GM12878 (cell line): ENCODE data around the gene AMPD3. TPM values are rescaled to one million over a fixed set of nuclear protein-coding genes. Genes with fewer than 3 reads are reported as not detected.
A peak's percentile ranks its signal among the peaks of the same experiment; 100 is the strongest.

Source experiments
- CREM ChIP-seq: IDR thresholded peaks from 2 replicates; pipeline ENCODE4 v1.6.1; 2014; ENCODE audit warnings: antibody characterized with exemption, low read depth
- FOS ChIP-seq: IDR thresholded peaks from 3 replicates; pipeline ENCODE4 v1.6.1; 2011; ENCODE audit warnings: borderline replicate concordance; ENCODE audit not compliant: insufficient read length; ENCODE audit errors: extremely low read depth
- GABPA ChIP-seq: IDR thresholded peaks from 2 replicates; pipeline ENCODE4 v1.6.1; 2014; ENCODE audit warnings: antibody characterized with exemption, low read depth, mild to moderate bottlenecking, inconsistent platforms
- MAX ChIP-seq: IDR thresholded peaks from 2 replicates; pipeline ENCODE4 v1.6.1; 2012; ENCODE audit warnings: low read depth, low read length, improper control_type of control experiment
- MLLT1 ChIP-seq: fragments of 450-650 bp; IDR thresholded peaks from 2 replicates; pipeline ENCODE4 v1.6.1; 2016; ENCODE audit warnings: mild to moderate bottlenecking
- POLR2A ChIP-seq: IDR thresholded peaks from 2 replicates; pipeline ENCODE4 v1.6.1; 2011; ENCODE audit warnings: low read depth, mild to moderate bottlenecking, low read length
- SPI1 ChIP-seq: IDR thresholded peaks from 2 replicates; pipeline ENCODE4 v1.6.1; 2011; ENCODE audit warnings: low read depth, mild to moderate bottlenecking, low read length, moderate library complexity, borderline replicate concordance; ENCODE audit not compliant: insufficient read depth
- SRF ChIP-seq, 2 experiments: IDR thresholded peaks; 2 replicates each; pipeline ENCODE4 v1.6.1; 2011; ENCODE audit warnings: low read depth in 2 of 2, low read length in 2 of 2, mild to moderate bottlenecking in 1 of 2, moderate library complexity in 1 of 2
- SUPT20H ChIP-seq: IDR thresholded peaks from 2 replicates; pipeline ENCODE4 v1.6.1; 2011; ENCODE audit warnings: low read depth, mild to moderate bottlenecking, low read length, moderate library complexity, borderline replicate concordance; ENCODE audit not compliant: control insufficient read depth
- TCF3 ChIP-seq: IDR thresholded peaks from 2 replicates; pipeline ENCODE4 v1.6.1; 2012; ENCODE audit warnings: low read depth, mild to moderate bottlenecking, low read length, borderline replicate concordance; ENCODE audit not compliant: insufficient read depth
- WRNIP1 ChIP-seq: IDR thresholded peaks from 2 replicates; pipeline ENCODE4 v1.6.1; 2011; ENCODE audit warnings: low read depth, low read length, improper control_type of control experiment, borderline replicate concordance
- polyA plus RNA-seq, 11 experiments: library from polyadenylated mRNA; depleted of rRNA in 4 of 11; unstranded in 6 of 11; stranded (reverse) in 5 of 11; fragments of >200 nt; fragmentation: Nextera tagmentation in 4 of 11; fragmentation: Illumina TruSeq in 1 of 11; extraction: Ambion mirVana in 4 of 11; extraction: Trizol in 1 of 11; gene quantifications; 1 replicate in 1 of 11; 2 replicates in 10 of 11; pipeline versions ENCODE4 v1.2.1 to v1.2.3, GENCODE V29; 2011 to 2016; ENCODE audit warnings: inconsistent platforms in 2 of 11, missing spikeins in 2 of 11, low read depth in 1 of 11
- total RNA-seq, 4 experiments: library from RNA; depleted of rRNA in 3 of 4; stranded (reverse); fragments of >200 nt in 3 of 4; fragmentation: Illumina TruSeq in 1 of 4; extraction: Trizol in 1 of 4; gene quantifications; 2 replicates each; pipeline versions ENCODE4 v1.2.1 to v1.2.3, GENCODE V29; 2013 to 2021
- TF ChIP-seq, protein P1 (sequence below): fragments of 150-350 bp; IDR thresholded peaks from 2 replicates; pipeline ENCODE4 v1.6.1; 2016; ENCODE audit warnings: low read depth, low read length
- TF ChIP-seq, protein P2 (sequence below): IDR thresholded peaks from 2 replicates; pipeline ENCODE4 v1.6.1; 2011; ENCODE audit warnings: borderline replicate concordance, low read depth, mild to moderate bottlenecking, moderate library complexity, mixed read lengths, low read length; ENCODE audit not compliant: insufficient read depth; ENCODE audit errors: extremely low read length

Gene AMPD3
- total and polyA plus RNA-seq, 10 of the 15 experiments (the other 5 are each of a cell fraction or from before 2014, with no cell fraction given), result 5.6 to 28.6 (median 15.9) TPM

DNA sequence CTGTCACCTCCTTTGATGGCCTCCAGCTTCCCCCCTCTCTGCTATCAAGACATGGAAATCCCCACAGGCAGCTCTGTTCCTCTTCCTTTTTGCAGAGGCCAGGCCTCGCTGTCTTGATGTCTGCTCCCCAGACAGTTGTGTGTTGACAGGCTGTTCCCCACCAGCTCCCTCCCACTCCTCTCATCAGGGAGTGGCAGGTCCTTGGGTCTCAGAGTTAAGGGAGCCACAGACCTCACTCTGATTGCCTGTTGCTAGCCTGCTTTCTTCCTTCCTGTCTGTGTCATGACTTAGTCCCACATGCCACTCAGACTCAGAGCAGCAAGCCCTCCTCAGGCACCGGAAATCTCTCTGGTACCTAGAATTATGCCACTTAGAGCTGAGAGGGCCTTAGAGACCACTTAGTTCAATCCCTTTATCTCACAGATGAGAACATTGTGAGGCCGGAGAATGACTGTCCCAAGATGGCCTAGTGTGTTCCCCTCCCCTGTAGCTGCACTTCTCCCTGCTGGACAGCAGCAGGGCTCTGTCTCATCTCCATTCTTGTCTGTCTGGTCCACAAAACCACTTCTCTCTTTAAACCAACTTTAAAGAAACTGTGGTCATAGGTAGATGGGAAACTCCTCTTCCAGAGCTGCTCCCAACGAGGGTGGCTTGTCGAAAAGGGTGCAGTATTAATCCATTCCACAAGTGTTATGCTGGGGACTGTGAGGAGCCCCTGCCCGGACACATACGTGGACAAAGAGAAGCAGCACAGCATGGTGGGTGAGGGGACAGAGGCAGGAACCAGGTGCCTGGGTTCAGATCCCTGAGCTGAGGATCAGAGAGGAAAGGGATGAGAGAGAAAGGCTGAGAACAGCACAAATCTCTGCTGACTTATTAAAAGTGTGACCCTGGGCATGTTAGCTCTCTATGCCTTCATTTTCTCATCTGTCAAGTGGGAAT, 4.2 kb downstream of the AMPD3 start (continued):
- TF ChIP-seq, protein P1, sequence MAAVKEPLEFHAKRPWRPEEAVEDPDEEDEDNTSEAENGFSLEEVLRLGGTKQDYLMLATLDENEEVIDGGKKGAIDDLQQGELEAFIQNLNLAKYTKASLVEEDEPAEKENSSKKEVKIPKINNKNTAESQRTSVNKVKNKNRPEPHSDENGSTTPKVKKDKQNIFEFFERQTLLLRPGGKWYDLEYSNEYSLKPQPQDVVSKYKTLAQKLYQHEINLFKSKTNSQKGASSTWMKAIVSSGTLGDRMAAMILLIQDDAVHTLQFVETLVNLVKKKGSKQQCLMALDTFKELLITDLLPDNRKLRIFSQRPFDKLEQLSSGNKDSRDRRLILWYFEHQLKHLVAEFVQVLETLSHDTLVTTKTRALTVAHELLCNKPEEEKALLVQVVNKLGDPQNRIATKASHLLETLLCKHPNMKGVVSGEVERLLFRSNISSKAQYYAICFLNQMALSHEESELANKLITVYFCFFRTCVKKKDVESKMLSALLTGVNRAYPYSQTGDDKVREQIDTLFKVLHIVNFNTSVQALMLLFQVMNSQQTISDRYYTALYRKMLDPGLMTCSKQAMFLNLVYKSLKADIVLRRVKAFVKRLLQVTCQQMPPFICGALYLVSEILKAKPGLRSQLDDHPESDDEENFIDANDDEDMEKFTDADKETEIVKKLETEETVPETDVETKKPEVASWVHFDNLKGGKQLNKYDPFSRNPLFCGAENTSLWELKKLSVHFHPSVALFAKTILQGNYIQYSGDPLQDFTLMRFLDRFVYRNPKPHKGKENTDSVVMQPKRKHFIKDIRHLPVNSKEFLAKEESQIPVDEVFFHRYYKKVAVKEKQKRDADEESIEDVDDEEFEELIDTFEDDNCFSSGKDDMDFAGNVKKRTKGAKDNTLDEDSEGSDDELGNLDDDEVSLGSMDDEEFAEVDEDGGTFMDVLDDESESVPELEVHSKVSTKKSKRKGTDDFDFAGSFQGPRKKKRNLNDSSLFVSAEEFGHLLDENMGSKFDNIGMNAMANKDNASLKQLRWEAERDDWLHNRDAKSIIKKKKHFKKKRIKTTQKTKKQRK, result no peak
- TF ChIP-seq, protein P2, sequence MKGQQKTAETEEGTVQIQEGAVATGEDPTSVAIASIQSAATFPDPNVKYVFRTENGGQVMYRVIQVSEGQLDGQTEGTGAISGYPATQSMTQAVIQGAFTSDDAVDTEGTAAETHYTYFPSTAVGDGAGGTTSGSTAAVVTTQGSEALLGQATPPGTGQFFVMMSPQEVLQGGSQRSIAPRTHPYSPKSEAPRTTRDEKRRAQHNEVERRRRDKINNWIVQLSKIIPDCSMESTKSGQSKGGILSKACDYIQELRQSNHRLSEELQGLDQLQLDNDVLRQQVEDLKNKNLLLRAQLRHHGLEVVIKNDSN, result no peak
- TF ChIP-seq SPI1 (peak; percentile 90), SUPT20H (no peak), WRNIP1 (no peak), FOS (no peak), CREM (no peak), SRF (IDR thresholded peaks at IDR 0.05; ENCODE audit: low read depth in 2 of 2, low read length in 2 of 2) (no peak), POLR2A (peak; percentile 38; the same call in 1 of the 2 replicates), TCF3 (no peak; the same call in 1 of the 2 replicates), MLLT1 (no peak), MAX (no peak; the same call in 1 of the 2 replicates), GABPA (no peak)
